ENCODE results near the gene CACNA1I.

Gene CACNA1I

DNA sequence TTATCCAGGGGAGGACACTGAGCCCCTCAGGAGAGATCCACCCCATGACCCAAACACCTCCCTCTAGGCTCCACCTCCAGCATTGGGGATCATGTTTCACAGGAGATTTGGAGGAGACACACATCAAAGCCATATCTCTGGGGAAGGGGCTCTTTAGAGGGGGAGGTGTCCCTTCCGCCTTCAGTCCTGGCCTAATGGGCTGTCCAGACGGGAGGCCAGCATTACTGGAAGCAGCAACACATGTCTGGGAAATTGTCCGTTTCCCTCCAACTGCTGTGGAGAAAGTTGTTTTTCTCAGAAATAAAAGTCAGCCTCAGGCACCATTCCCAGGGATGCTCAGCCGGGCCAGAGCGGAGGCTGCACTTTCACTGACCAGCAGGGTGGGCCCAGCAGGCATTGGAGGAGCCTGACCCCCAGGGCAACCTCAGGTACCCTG is 9.5 kb downstream of the CACNA1I start:
- FAIRE-seq, result no peak
- DNase-seq (ENCODE audit: insufficient read length, low spot score), result no peak
- TF ChIP-seq, protein P1, sequence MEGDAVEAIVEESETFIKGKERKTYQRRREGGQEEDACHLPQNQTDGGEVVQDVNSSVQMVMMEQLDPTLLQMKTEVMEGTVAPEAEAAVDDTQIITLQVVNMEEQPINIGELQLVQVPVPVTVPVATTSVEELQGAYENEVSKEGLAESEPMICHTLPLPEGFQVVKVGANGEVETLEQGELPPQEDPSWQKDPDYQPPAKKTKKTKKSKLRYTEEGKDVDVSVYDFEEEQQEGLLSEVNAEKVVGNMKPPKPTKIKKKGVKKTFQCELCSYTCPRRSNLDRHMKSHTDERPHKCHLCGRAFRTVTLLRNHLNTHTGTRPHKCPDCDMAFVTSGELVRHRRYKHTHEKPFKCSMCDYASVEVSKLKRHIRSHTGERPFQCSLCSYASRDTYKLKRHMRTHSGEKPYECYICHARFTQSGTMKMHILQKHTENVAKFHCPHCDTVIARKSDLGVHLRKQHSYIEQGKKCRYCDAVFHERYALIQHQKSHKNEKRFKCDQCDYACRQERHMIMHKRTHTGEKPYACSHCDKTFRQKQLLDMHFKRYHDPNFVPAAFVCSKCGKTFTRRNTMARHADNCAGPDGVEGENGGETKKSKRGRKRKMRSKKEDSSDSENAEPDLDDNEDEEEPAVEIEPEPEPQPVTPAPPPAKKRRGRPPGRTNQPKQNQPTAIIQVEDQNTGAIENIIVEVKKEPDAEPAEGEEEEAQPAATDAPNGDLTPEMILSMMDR (IDR thresholded peaks at IDR 0.05; ENCODE audit: insufficient read depth, missing control alignments), result no peak

GRCh38 chr22:39580795-39581194 is 10.2 kb downstream of the CACNA1I start:
- DNase-seq (ENCODE audit: insufficient read length, low spot score) (no peak), FAIRE-seq (no peak)
- TF ChIP-seq, protein P1 (IDR thresholded peaks at IDR 0.05; ENCODE audit: insufficient read depth, missing control alignments), result no peak

DNA sequence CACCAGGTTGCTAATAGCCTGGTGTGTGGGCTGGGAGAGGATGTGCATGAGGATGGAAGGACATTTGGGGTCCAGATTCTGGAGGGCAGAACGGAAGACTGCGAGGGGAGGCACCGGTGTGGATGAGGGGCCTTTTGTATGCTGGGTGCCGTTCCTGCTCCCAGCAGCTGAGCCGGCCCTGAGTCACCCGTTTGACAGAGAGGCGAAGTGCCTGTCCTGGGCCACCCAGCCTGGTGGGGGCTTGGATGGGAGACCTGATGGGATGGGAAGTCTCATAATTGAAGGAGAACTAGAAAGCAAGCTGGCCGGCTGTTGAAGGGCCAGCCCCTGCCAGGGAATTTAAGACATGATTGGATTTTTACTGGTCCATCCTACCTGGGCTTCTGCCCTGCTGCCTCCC is 10.8 kb downstream of the CACNA1I start:
- DNase-seq (ENCODE audit: insufficient read length, low spot score), result no peak
- no peak for FAIRE-seq
- TF ChIP-seq, protein P1 (IDR thresholded peaks at IDR 0.05; ENCODE audit: insufficient read depth, missing control alignments), result no peak

- TF ChIP-seq, protein P1 (IDR thresholded peaks at IDR 0.05; ENCODE audit: insufficient read depth, missing control alignments), result no peak
- FAIRE-seq, result no peak
Measured at GRCh38 chr22:39583066-39583667, 12.6 kb downstream of the CACNA1I start.

DNA sequence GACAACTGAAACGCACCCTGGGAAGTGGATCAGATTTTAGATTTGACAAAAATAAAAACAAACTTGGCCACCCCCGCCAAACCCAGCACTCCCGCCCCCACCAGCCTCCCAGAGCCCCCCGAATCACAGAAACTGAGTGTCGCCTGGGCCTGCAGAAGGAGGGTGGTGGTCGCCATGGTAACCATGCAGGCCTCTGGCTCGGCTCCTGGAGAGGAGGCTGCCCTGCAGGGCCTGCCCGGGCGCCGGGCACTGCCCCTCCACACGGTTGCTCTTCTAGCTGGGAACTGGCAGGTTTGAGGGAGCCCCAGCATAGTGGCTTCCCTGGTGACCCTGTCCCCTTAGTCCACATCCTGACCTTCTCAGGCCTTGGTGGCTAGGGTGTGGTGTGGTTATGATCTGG is 19.3 kb downstream of the CACNA1I start:
- no peak for DNase-seq (ENCODE audit: insufficient read length, low spot score)
- TF ChIP-seq, protein P1 (IDR thresholded peaks at IDR 0.05; ENCODE audit: insufficient read depth, missing control alignments), result no peak
- no peak for FAIRE-seq

More at GRCh38 chr22:39583066-39583667, 12.6 kb downstream of the CACNA1I start:
- DNase-seq (ENCODE audit: insufficient read length, low spot score), result no peak

DNA sequence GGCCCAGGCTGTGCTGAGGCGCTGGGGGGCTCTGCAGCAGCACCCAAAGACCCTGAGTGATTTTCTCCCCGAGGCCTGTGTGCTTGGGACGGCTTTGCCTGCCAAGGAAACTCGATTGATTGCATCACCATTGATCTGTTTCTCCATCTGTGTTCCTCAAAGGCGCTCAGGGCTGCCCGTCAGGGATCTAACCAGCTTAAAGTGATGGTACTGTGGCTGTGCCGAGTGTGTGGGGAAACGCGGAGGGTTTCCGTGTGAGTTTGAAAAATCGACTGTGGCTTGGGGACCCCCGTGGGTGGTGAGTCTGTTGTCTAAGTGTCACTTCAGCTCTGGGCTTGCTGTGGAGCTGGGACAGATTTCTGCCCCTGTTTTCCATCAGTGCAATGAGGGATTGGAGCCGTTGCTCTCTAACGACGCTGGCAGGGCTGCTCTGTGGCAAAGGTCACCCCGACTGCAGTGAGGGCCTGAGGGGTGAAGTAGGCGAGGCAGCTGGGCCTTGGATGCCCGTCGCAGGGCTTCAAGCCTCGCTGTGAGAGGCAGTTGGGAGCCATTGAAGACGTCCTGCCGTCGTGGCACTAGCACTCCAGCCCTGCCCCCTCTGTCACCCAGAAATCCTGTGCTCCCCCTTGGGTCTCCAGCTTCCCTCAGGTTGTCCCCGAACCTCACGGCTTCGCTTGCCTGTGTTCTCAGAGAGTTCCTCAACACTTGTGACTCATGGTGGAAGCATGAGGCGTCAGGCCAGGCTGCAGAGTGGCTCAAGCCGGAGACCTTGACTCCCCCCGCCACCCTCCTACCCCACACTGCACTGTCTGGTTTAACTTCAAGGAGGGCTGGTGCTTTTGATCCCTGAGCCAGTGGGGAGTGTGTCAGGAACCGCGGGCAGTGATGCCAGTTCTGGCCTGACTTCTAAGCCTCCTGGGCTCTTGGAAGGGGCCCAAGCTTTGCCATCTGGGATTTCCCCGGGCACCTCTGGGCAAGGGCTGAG is 21.8 kb downstream of the CACNA1I start:
- DNase-seq (ENCODE audit: insufficient read length, low spot score) (no peak), FAIRE-seq (no peak)
- TF ChIP-seq, protein P1 (IDR thresholded peaks at IDR 0.05; ENCODE audit: insufficient read depth, missing control alignments), result no peak

Data from D721Med (cell line).